ENCODE results near the gene FCAMR.
"Not testable (repeated sequence)": the region's sequence is repeated elsewhere in the genome, so short reads cannot be mapped to it uniquely, and the experiment has no call there.

FCAMR gene

GRCh38 chr1:206930210-206930798, 40.0 kb downstream of the FCAMR start:
- no peak for DNase-seq

DNA sequence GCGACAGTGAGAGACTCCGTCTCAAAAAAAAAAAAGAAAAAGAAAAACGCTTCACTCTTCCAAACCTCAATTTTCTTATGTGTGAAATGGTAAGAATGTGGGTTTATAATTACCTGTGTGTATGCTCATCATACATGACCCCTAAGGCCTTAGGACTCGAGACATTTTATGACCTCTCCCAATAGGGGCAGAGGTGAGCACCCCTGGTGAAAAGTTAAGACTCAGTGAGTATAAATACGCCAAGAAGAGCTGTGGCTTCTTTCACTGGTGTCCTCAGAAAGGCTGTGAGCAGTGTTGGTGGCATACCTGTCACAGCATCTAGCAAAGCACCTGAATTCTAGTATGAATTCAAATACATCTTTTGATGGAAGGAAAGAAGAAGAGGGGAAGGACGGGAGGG, 40.7 kb downstream of the FCAMR start:
- no peak for DNase-seq

DNA sequence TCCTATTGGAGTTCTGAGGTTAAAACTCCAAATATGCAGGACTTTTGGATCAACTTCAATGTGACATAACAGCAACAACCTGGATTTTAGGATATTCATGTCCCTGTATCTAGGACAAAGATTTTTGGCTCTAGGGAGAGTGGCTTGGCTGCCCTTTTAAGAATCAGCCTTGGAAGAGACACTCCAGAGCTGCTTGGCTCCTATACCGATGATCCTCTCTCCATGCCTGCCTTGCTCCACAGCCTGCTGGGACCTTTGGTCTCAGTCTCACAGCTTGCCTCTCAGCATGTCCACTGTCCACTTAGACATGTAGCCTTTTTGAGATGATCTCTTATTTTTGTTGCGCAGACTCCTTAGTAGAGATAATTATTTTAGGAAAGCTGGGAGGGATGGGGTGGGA, 44.0 kb downstream of the FCAMR start:
- no peak for DNase-seq

DNA sequence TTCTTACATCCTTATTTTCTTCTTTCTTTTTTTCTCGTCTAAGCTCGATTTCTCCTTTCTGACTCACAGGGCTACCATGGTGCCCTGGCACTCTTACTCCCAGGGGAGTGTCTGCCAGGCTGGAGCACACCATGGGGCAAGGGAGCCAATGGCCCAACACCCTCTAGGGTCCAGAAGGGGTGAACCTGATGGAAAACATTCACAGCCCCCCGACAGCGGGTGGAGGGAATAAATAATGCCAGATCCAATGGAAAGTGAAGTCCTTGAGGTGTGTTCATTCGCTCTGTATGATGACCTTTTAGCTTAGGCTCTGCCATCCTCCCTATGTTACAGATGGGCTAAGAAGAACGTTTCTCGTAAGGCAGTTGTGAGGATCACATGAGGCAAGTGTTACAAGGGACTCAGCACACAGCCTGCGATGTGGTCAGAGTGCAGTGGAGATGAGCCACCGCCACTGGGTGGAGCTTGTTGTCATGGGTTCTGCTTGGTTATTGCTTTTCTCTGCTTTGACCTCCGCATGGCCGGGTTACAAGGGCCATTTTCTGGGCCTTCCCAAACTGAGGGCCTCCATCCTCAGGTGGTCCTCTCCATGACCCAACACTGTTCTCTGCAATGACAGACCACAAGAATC, 45.0 kb downstream of the FCAMR start:
- no peak for DNase-seq

GRCh38 chr1:206924592-206925105, 45.6 kb downstream of the FCAMR start:
- DNase-seq = no peak

DNA sequence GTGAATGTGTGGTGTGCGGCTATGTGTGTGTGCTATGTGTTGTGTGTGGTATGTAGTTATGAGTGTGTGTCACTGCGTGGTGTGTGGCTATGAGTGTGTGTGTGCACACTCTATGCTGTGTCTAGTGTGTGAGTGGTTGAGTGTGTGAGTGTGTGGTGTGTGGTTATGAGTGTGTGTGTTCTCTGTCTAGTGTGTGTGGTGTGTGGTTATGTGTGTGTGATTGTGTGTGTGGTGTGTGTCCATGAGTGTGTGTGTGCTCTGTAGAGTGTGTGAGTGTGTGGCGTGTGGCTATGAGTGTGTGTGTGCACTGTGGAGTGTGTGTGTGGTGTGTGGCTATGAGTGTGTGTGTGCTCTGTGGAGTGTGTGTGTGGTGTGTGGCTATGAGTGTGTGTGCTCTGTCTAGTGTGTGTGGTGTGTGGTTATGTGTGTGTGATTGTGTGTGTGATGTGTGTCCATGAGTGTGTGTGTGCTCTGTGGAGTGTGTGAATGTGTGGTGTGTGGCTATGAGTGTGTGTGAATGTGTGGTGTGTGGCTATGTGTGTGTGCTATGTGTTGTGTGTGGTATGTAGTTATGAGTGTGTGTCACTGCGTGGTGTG, 46.2 kb downstream of the FCAMR start:
- DNase-seq = not testable (repeated sequence)

DNA sequence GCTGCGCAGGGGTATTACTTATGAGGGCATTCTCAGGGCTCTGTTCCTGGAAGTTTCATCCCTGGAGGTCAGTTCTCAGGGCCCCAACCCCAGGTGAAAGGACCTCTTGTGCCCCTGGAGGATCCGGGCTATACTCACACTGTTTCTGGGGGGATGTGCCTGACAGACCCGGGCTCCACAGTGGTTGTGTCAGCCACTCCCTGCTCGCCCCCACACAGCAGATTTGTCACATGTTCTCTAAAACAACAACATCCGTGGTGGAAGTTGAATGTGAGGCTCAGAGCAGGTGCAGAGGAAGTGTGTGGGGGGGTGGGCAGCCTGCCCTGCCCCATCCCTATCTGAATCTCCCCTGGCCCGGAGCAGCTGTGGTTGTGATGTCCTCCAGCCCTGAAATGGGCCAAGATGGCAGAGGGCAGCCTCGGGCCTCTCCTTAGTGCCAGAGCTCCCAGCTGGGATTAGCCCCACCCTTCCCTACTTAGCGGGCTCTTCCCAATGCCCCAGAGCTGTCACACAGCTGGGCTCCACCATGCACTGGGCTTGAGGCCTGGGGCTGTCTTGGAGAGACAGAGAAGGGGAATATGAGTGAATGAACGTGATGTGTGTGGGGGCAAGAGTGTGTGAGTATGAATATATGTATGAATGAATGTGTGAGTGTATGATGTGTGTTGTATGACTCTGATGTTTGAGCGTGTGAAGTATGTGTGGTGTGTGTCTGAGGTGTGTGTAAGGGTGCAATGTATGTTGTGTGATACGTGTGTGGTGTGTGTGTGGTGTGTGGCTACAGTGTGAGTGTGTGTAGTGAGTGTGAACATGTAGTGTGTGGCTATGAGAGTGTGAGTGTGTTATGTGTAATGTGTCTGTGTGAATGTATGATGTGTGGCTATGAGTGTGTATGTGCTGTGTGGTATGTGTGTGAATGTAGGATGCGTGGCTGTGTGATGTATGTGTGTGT, 47.0 kb downstream of the FCAMR start:
- DNase-seq = no peak

- DNase-seq = no peak
These were observed 47.7 kb downstream of the FCAMR start for GRCh38 chr1:206922524-206922923.

- DNase-seq = no peak
These were observed 48.4 kb downstream of the FCAMR start, which contains the start of gene FCMR for GRCh38 chr1:206921772-206922265. TSS of gene FCMR (minus strand) at chr1:206921941. CDS start at chr1:206921854, 87 bp downstream.

- no peak for DNase-seq
These were observed 52.2 kb downstream of the FCAMR start for GRCh38 chr1:206918076-206918475.

DNA sequence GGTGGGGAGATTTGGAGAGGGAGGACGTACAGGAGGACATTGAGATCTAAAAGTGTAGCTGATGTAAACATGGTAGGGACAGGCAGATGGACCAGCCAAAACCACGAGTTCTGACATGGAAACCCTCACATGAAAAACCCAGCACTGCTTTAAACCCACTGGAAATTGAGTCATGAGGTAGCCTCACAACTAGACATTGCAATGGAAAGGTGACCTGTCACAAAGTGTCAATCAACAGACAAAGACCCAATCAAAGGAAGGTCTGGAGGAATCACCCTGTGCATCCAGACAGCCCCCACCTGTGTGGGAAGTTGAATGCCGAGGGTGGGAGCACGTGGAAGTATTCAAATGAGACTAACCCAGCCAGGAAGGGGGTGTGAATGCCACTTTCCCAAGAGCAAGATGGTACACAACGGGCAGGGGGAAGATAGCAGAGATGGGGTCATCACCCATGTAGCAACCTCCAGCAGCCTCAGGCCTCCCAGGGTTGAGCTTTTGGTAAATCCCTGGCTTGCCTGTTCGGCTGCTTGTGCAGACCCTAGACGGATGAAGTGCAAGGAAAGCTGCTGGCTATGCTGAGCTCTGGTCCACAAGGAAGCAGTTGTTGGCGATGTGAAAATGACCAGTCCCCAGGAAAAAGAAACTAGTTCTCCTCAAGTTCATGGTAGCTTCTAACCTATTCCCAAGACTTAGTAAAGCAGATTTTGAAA, 54.1 kb downstream of the FCAMR start:
- no peak for DNase-seq

DNA sequence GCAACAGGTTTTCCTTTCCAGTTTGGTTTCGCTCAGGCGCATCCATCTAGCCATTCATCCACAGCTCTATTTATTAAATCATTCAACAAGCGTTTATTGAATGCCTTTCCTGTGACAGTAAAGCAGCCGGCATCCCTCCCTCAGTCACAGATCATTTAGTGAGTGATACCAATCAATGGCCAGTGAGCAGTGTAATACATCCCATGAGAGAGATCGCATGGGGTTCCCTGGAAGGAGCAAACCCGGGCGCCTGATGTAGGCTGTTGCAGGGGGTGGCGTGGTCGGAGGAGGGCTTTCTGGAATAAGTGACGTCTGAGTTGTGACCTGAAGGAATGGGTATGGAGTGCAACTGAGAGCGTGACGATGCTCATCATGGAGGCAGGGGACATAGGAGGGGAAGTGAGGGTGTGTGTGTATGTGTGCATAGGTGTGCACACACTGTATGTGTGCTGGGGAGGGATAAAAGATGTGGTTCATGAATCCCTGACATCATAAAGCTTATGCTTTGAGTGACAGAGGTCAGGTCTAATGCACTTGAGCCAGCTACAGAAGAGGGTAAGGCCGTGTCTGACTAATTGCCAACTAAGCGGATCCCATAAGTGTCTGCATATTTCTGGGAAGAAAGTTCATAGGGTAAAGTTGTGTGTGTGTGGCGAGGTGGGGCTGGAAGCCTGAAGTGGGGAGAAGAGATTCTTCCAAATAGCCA, 55.1 kb downstream of the FCAMR start:
- DNase-seq = no peak

GRCh38 chr1:206913766-206914537, 56.3 kb downstream of the FCAMR start:
- DNase-seq = no peak

- no peak for DNase-seq
These were observed 57.7 kb downstream of the FCAMR start for GRCh38 chr1:206912445-206913095.

GRCh38 chr1:206911064-206911663, 59.1 kb downstream of the FCAMR start:
- no peak for DNase-seq

GRCh38 chr1:206909883-206910318, 60.4 kb downstream of the FCAMR start:
- no peak for DNase-seq

- DNase-seq = no peak
These were observed 60.9 kb downstream of the FCAMR start for GRCh38 chr1:206909161-206909882.

DNA sequence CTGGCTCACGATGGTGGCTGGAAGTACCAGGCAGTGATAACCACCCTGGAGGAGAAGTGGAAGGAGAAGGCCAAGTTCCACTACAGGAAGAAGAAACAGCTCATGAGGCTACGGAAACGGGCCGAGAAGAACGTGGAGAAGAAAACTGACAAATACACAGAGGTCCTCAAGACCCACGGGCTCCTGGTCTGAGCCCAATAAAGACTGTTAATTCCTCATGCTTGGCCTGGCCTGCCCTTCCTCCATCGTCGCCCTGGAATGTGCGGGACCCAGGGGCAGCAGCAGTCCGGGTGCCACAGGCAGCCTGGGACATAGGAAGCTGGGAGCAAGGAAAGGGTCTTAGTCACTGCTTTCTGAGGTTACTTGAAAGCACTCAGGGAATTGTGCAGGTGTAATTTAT, 62.2 kb downstream of the FCAMR start:
- no peak for DNase-seq
